IMR-90 (cell line): ENCODE data around the gene EPN3. TPM values are rescaled to one million over a fixed set of nuclear protein-coding genes. Genes with fewer than 3 reads are reported as not detected.

ENCODE experiments used
- ATAC-seq: fragments of 200-7000 bp; cut with Tn5 transposase; 2 replicates; pipeline ENCODE4 v1.9.1; 2020; ENCODE audit warnings: low read depth, mild to moderate bottlenecking, moderate library complexity
- BruUV-seq: library from RNA; stranded (reverse); fragments of 400-500 nt; replicated peaks from 2 replicates; lab custom pipeline; 2021; lab: Mats Ljungman, UMichigan
- CTCF ChIA-PET: fragments of 300-600 bp; formaldehyde crosslinking; extraction: SDS; loops from one replicate; lab custom pipeline; 2021; ENCODE audit warnings: antibody characterized with exemption; lab: Yijun Ruan, JAX
- POLR2A ChIA-PET: fragments of 300-600 bp; sonication (Branson Sonifier 250); formaldehyde crosslinking; loops from one replicate; lab custom pipeline; 2022; ENCODE audit warnings: antibody characterized with exemption; ENCODE audit not compliant: unreplicated experiment; lab: Charles Lee
- DNase-seq: peaks from one replicate; pipeline ENCODE4 v3.0.0; 2013
- H2AFZ ChIP-seq: replicated peaks from 2 replicates; pipeline ENCODE3; 2013; ENCODE audit warnings: low read length, mild to moderate bottlenecking; ENCODE audit not compliant: poor library complexity
- H2AK5ac ChIP-seq: 2 replicates; pipeline ENCODE4 v1.6.1; 2013; ENCODE audit warnings: low read depth, low read length, inconsistent platforms
- H2AK9ac ChIP-seq: replicated peaks from 2 replicates; pipeline ENCODE3; 2013; ENCODE audit warnings: mild to moderate bottlenecking, low read depth, low read length, moderate library complexity; ENCODE audit not compliant: poor library complexity
- H2BK120ac ChIP-seq: 2 replicates; pipeline ENCODE4 v1.6.1; 2013; ENCODE audit warnings: low read depth, low read length, inconsistent platforms
- H2BK15ac ChIP-seq: 3 replicates; pipeline ENCODE4 v1.6.1; 2013; ENCODE audit warnings: low read depth, low read length, inconsistent platforms
- H2BK20ac ChIP-seq: 2 replicates; pipeline ENCODE4 v1.6.1; 2013; ENCODE audit warnings: low read depth, mild to moderate bottlenecking, inconsistent platforms, low read length, moderate library complexity
- H2BK5ac ChIP-seq: 2 replicates; pipeline ENCODE4 v1.6.1; 2013; ENCODE audit warnings: mild to moderate bottlenecking, low read depth, low read length, inconsistent platforms; ENCODE audit not compliant: poor library complexity, severe bottlenecking
- H3K14ac ChIP-seq: replicated peaks from 2 replicates; pipeline ENCODE4 v1.6.1; 2013; ENCODE audit warnings: low read depth, low read length, inconsistent platforms
- H3K18ac ChIP-seq: 2 replicates; pipeline ENCODE4 v1.6.1; 2013; ENCODE audit warnings: low read depth, low read length, control low read depth
- H3K23ac ChIP-seq: 2 replicates; pipeline ENCODE4 v1.6.1; 2013; ENCODE audit warnings: low read depth, low read length, inconsistent platforms
- H3K27ac ChIP-seq: 2 replicates; pipeline ENCODE4 v1.5.1; 2013; ENCODE audit warnings: mild to moderate bottlenecking, control low read depth, low read length; ENCODE audit not compliant: insufficient read depth
- H3K27me3 ChIP-seq: 2 replicates; pipeline ENCODE4 v1.6.1; 2013; ENCODE audit warnings: low read length; ENCODE audit not compliant: control insufficient read depth, insufficient read depth
- H3K36me3 ChIP-seq: 2 replicates; pipeline ENCODE4 v1.6.1; 2013; ENCODE audit warnings: low read length, mixed read lengths; ENCODE audit not compliant: control insufficient read depth, insufficient read depth
- H3K4ac ChIP-seq: 2 replicates; pipeline ENCODE4 v1.6.1; 2013; ENCODE audit warnings: low read depth, low read length, inconsistent platforms
- H3K4me1 ChIP-seq: 2 replicates; pipeline ENCODE4 v1.6.1; 2013; ENCODE audit warnings: low read length, mixed read lengths; ENCODE audit not compliant: control insufficient read depth, insufficient read depth
- H3K4me2 ChIP-seq: 2 replicates; pipeline ENCODE4 v1.6.1; 2013; ENCODE audit warnings: low read depth, mild to moderate bottlenecking, control low read depth, low read length, moderate library complexity
- H3K4me3 ChIP-seq: 2 replicates; pipeline ENCODE4 v1.5.1; 2013; ENCODE audit warnings: low read depth, mild to moderate bottlenecking, control low read depth, low read length, moderate library complexity; ENCODE audit not compliant: insufficient read depth
- H3K56ac ChIP-seq: 2 replicates; pipeline ENCODE4 v1.6.1; 2013; ENCODE audit warnings: low read length, inconsistent platforms; ENCODE audit not compliant: insufficient read depth; ENCODE audit errors: extremely low read depth
- H3K79me1 ChIP-seq, 2 experiments: 2 replicates each; pipeline ENCODE4 v1.6.1; 2013; ENCODE audit warnings: low read length in 2 of 2, inconsistent platforms in 1 of 2, low read depth in 1 of 2
- H3K9ac ChIP-seq: 2 replicates; pipeline ENCODE4 v1.6.1; 2013; ENCODE audit warnings: low read depth, low read length, control low read depth
- H3K9me1 ChIP-seq: 2 replicates; pipeline ENCODE4 v1.6.1; 2013; ENCODE audit warnings: low read length, inconsistent platforms; ENCODE audit not compliant: insufficient read depth
- H3K9me3 ChIP-seq: 2 replicates; pipeline ENCODE4 v1.6.1; 2013; ENCODE audit warnings: low read length; ENCODE audit not compliant: control insufficient read depth, insufficient read depth
- H4K20me1 ChIP-seq: 2 replicates; pipeline ENCODE4 v1.6.1; 2013; ENCODE audit warnings: low read length, inconsistent platforms; ENCODE audit not compliant: insufficient read depth
- H4K5ac ChIP-seq: 2 replicates; pipeline ENCODE4 v1.6.1; 2013; ENCODE audit warnings: mild to moderate bottlenecking, low read depth, low read length, control low read depth
- H4K8ac ChIP-seq, 2 experiments: 2 replicates each; pipeline ENCODE4 v1.6.1; 2013; ENCODE audit warnings: low read depth in 2 of 2, low read length in 2 of 2, control low read depth in 1 of 2, inconsistent platforms in 1 of 2
- H4K91ac ChIP-seq: 2 replicates; pipeline ENCODE4 v1.6.1; 2013; ENCODE audit warnings: low read depth, low read length, inconsistent platforms; ENCODE audit not compliant: insufficient read depth
- CHD1 ChIP-seq: IDR thresholded peaks from 2 replicates; pipeline ENCODE4 v1.6.1; 2012; ENCODE audit warnings: low read depth, low read length, improper control_type of control experiment
- whole genome bisulfite sequencing, 2 experiments: methylation state at CpG; one replicate each; pipeline versions ENCODE4 v1.1.5 to v1.1.7; 2013; ENCODE audit warnings: missing lambda C conversion rate in 2 of 2; ENCODE audit not compliant: insufficient read length in 1 of 2; ENCODE audit errors: extremely low coverage in 2 of 2; 5-methylcytosine and 5-hydroxymethylcytosine counted together
- dilution Hi-C: fragments of 300-500 bp; cut with HindIII; formaldehyde crosslinking; loops from one replicate; pipeline ENCODE4 v1.14.3; 2018; ENCODE audit warnings: low sequenced_read_pairs; ENCODE audit not compliant: unreplicated experiment
- in situ Hi-C: fragments of 300-500 bp; cut with MboI; formaldehyde crosslinking; loops from 3 replicates; pipeline ENCODE4 v1.14.3; 2019; ENCODE audit warnings: low sequenced_read_pairs, inconsistent platforms, mixed read lengths
- intact Hi-C: fragments of 100-400 bp; cut with micrococcal nuclease; formaldehyde crosslinking; loops from 2 replicates; pipeline ENCODE4 v1.10.0; 2022
- polyA plus RNA-seq, 3 experiments: library from polyadenylated mRNA; depleted of rRNA; stranded (reverse); fragments of >200 nt; gene quantifications; 2 replicates each; pipeline ENCODE4 v1.2.3, GENCODE V29; 2012; ENCODE audit warnings: low replicate concordance in 1 of 3
- total RNA-seq: library from RNA; depleted of rRNA; stranded (reverse); fragments of >200 nt; gene quantifications from 2 replicates; pipeline ENCODE4 v1.2.3, GENCODE V29; 2012

EPN3 gene
- total and polyA plus RNA-seq, 2 of the 4 experiments (the other 2 are of a cell fraction), result 0.09 TPM; not detected in 1

GRCh38 chr17:50535407-50535806 lies 2.9 kb downstream of the EPN3 start:
- H3K18ac ChIP-seq, result no peak overlapping the region
- H3K79me1 ChIP-seq, result no peaks in the 10 kb centered on the region
- no peak overlapping the region for H3K14ac ChIP-seq
- 100% methylated on average over 2 of the region's 7 CpGs; no CpG with 5 or more reads in 1 of the 2 experiments for WGBS, 2 experiments
- dilution Hi-C loops (no loop called here), in situ Hi-C loops (no loop called here), intact Hi-C loops (no loop called here)
- no peak for ATAC-seq
- no peak overlapping the region for H2AK5ac ChIP-seq
- ChIA-PET POLR2A (no interaction called here), CTCF (no interaction called here)
- H3K56ac ChIP-seq, result no peak overlapping the region
- no peak overlapping the region for H3K27ac ChIP-seq
- H2AFZ ChIP-seq, result no peak overlapping the region
- peaks cover 11% of the 10 kb centered on the region; the same call in 1 of the 2 replicates for H3K4me1 ChIP-seq
- no peaks in the 10 kb centered on the region; the same call in 1 of the 2 replicates for H4K20me1 ChIP-seq
- DNase-seq, result no peak
- no peak overlapping the region for H4K91ac ChIP-seq
- H3K4me2 ChIP-seq, result no peak overlapping the region
- no peak overlapping the region for H2BK5ac ChIP-seq
- no peak overlapping the region for H3K4me3 ChIP-seq
- H2BK20ac ChIP-seq, result no peak overlapping the region
- no peaks in the 10 kb centered on the region for H3K9me3 ChIP-seq
- H3K9ac ChIP-seq, result no peak overlapping the region
- no TSS peak for BruUV-seq
- no peak overlapping the region for H3K4ac ChIP-seq
- no peaks in the 10 kb centered on the region for H3K9me1 ChIP-seq
- H3K23ac ChIP-seq, result no peak overlapping the region
- no peaks in the 10 kb centered on the region for H3K36me3 ChIP-seq
- no peak overlapping the region for H2BK120ac ChIP-seq
- H4K8ac ChIP-seq, result no peak overlapping the region
- peaks cover 33% of the 10 kb centered on the region for H3K27me3 ChIP-seq
- H4K5ac ChIP-seq, result no peak overlapping the region
- H2AK9ac ChIP-seq, result peak overlapping the region; percentile 55
- no peak for TF ChIP-seq CHD1
- no peak overlapping the region for H2BK15ac ChIP-seq
